Measurements from ENCODE around the gene IL17B. TPM values are rescaled to one million over a fixed set of nuclear protein-coding genes. Genes with fewer than 3 reads are reported as not detected.

IL17B gene
- polyA plus RNA-seq, 3 donors: 0.62 to 1.4 (median 1.0) TPM

GRCh38 chr5:149383399-149383798 lies 4.3 kb upstream of the IL17B start:
- no peak for DNase-seq (ENCODE audit: extremely low read depth in 1 of 11, low read depth in 9 of 11, low spot score in 4 of 11)

- DNase-seq (ENCODE audit: extremely low read depth in 1 of 11, low read depth in 9 of 11, low spot score in 4 of 11): no peak
Measured at GRCh38 chr5:149382517-149383220, 3.6 kb upstream of the IL17B start.

- peak in 5 of 11 donors; percentile 64 to 75 (median 72) for DNase-seq (ENCODE audit: extremely low read depth in 1 of 11, low read depth in 9 of 11, low spot score in 4 of 11)
Measured at GRCh38 chr5:149381986-149382338, 2.9 kb upstream of the IL17B start.

- no peak for DNase-seq (ENCODE audit: extremely low read depth in 1 of 11, low read depth in 9 of 11, low spot score in 4 of 11)
Measured at GRCh38 chr5:149381261-149381985, 2.3 kb upstream of the IL17B start.

GRCh38 chr5:149380466-149381121 lies 1.5 kb upstream of the IL17B start:
- DNase-seq (ENCODE audit: extremely low read depth in 1 of 11, low read depth in 9 of 11, low spot score in 4 of 11): no peak

GRCh38 chr5:149379818-149380374 lies 804 bp upstream of the IL17B start:
- peak in 4 of 11 donors; percentile 34 to 84 (median 70) for DNase-seq (ENCODE audit: extremely low read depth in 1 of 11, low read depth in 9 of 11, low spot score in 4 of 11)

- no peak for DNase-seq (ENCODE audit: extremely low read depth in 1 of 11, low read depth in 9 of 11, low spot score in 4 of 11)
Measured at GRCh38 chr5:149378241-149378820, 761 bp downstream of the IL17B start.

- DNase-seq (ENCODE audit: extremely low read depth in 1 of 11, low read depth in 9 of 11, low spot score in 4 of 11): no peak
Measured at GRCh38 chr5:149376711-149377447, 2.2 kb downstream of the IL17B start.

- DNase-seq (ENCODE audit: extremely low read depth in 1 of 11, low read depth in 9 of 11, low spot score in 4 of 11): no peak
Measured at GRCh38 chr5:149376104-149376503, 3.0 kb downstream of the IL17B start.

GRCh38 chr5:149375434-149375833 lies 3.7 kb downstream of the IL17B start:
- no peak for DNase-seq (ENCODE audit: extremely low read depth in 1 of 11, low read depth in 9 of 11, low spot score in 4 of 11)

GRCh38 chr5:149374801-149375200 lies 4.3 kb downstream of the IL17B start:
- DNase-seq (ENCODE audit: extremely low read depth in 1 of 11, low read depth in 9 of 11, low spot score in 4 of 11): no peak

- DNase-seq (ENCODE audit: extremely low read depth in 1 of 11, low read depth in 9 of 11, low spot score in 4 of 11): no peak
Measured at GRCh38 chr5:149374303-149374702, 4.8 kb downstream of the IL17B start.

- no peak for DNase-seq (ENCODE audit: extremely low read depth in 1 of 11, low read depth in 9 of 11, low spot score in 4 of 11)
Measured at GRCh38 chr5:149372932-149373331, 6.2 kb downstream of the IL17B start.

GRCh38 chr5:149372076-149372795 lies 6.9 kb downstream of the IL17B start:
- no peak for DNase-seq (ENCODE audit: extremely low read depth in 1 of 11, low read depth in 9 of 11, low spot score in 4 of 11)

GRCh38 chr5:149371296-149371962 lies 7.7 kb downstream of the IL17B start:
- peak in 1 of 11 donors; percentile 44 for DNase-seq (ENCODE audit: extremely low read depth in 1 of 11, low read depth in 9 of 11, low spot score in 4 of 11)

GRCh38 chr5:149370878-149371277 lies 8.2 kb downstream of the IL17B start:
- DNase-seq (ENCODE audit: extremely low read depth in 1 of 11, low read depth in 9 of 11, low spot score in 4 of 11): no peak

GRCh38 chr5:149367972-149368645 lies 11.0 kb downstream of the IL17B start:
- no peak for DNase-seq (ENCODE audit: extremely low read depth in 1 of 11, low read depth in 9 of 11, low spot score in 4 of 11)

Data from renal cortex interstitium (tissue), 11 donors.